RWPE2 (cell line): Measurements from ENCODE around the gene PAX4.

ENCODE experiments used
- ATAC-seq: fragments of 200-7000 bp; cut with Tn5 transposase; 3 replicates; pipeline ENCODE4 v1.9.1; 2021; ENCODE audit warnings: low read depth
- DNase-seq: peaks from one replicate; pipeline ENCODE4 v3.0.0-alpha.2; 2020; ENCODE audit warnings: low spot score
- H3K27ac ChIP-seq: fragments of 450-650 bp; 2 replicates; pipeline ENCODE4 v1.5.1; 2017; ENCODE audit warnings: mild to moderate bottlenecking; ENCODE audit not compliant: poor library complexity, severe bottlenecking
- H3K27me3 ChIP-seq: fragments of 250-450 bp; sonication (Bioruptor Pico); 2 replicates; pipeline ENCODE4 v1.5.1; 2021; ENCODE audit warnings: mild to moderate bottlenecking, moderate library complexity; ENCODE audit not compliant: insufficient read depth, poor library complexity, severe bottlenecking
- H3K36me3 ChIP-seq: fragments of 250-450 bp; sonication (Bioruptor Pico); 2 replicates; pipeline ENCODE4 v1.5.1; 2020; ENCODE audit warnings: low read depth, mild to moderate bottlenecking, moderate library complexity
- H3K4me1 ChIP-seq: fragments of 250-450 bp; sonication (Bioruptor Pico); 2 replicates; pipeline ENCODE4 v1.5.1; 2021; ENCODE audit warnings: mild to moderate bottlenecking, moderate library complexity; ENCODE audit not compliant: insufficient read depth, poor library complexity, severe bottlenecking
- H3K4me3 ChIP-seq: fragments of 250-450 bp; sonication (Bioruptor Pico); 2 replicates; pipeline ENCODE4 v1.5.1; 2021; ENCODE audit warnings: mild to moderate bottlenecking, moderate library complexity; ENCODE audit not compliant: severe bottlenecking
- H3K9me3 ChIP-seq: fragments of 250-450 bp; sonication (Bioruptor Pico); 2 replicates; pipeline ENCODE4 v1.5.1; 2021; ENCODE audit warnings: mild to moderate bottlenecking, moderate library complexity; ENCODE audit not compliant: severe bottlenecking
- TF ChIP-seq, protein P1 (sequence below): fragments of 450-650 bp; IDR thresholded peaks from one replicate; pipeline ENCODE4 v1.5.1; 2017; ENCODE audit warnings: mild to moderate bottlenecking, moderate library complexity; ENCODE audit not compliant: poor library complexity, severe bottlenecking

Gene PAX4

DNA sequence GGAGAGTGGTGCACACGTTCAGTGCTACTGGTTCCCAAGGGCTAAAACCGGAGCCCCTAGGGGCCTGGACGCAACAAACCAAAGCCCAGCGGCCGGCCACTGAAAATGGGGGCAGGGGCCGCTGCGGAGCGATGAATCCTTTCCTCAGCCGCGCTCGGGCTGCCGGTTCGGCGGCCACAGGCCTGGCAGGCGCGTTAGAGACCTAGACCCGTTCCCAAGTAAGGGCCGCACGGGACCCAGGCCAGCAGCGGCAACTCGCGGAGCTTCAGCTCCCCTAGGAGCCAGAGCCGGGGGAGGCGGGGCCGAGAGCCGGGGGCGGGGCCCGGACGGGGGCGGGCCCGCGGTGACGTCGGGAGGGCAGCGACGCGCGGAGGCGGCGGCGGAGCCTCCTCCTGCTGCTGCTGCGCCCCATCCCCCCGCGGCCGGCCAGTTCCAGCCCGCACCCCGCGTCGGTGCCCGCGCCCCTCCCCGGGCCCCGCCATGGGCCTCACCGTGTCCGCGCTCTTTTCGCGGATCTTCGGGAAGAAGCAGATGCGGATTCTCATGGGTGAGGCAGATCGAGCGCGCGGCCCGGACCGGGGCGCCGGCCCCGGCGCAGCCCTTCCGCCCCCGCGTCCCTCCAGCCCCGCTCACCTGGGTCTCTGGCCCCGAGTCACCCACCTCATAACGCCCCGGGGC lies 29.8 kb downstream of the PAX4 start, which contains the start of gene ARF5:
ARF5 (plus strand) TSS at position 393 of the 678 bp plus-strand sequence; CDS start at position 481, 88 bp downstream.
- Histone ChIP-seq H3K27ac (peak within 1 kb of the TSS; percentile 45), H3K4me1 (peaks cover 5% of the 10 kb centered on the region), H3K27me3 (no peaks in the 10 kb centered on the region), H3K9me3 (no peaks in the 10 kb centered on the region), H3K36me3 (peaks cover 25% of the 10 kb centered on the region), H3K4me3 (peak within 1 kb of the TSS; percentile 77)
- peak; percentile 64 for ATAC-seq
- DNase-seq, result no peak
- TF ChIP-seq, protein P1, sequence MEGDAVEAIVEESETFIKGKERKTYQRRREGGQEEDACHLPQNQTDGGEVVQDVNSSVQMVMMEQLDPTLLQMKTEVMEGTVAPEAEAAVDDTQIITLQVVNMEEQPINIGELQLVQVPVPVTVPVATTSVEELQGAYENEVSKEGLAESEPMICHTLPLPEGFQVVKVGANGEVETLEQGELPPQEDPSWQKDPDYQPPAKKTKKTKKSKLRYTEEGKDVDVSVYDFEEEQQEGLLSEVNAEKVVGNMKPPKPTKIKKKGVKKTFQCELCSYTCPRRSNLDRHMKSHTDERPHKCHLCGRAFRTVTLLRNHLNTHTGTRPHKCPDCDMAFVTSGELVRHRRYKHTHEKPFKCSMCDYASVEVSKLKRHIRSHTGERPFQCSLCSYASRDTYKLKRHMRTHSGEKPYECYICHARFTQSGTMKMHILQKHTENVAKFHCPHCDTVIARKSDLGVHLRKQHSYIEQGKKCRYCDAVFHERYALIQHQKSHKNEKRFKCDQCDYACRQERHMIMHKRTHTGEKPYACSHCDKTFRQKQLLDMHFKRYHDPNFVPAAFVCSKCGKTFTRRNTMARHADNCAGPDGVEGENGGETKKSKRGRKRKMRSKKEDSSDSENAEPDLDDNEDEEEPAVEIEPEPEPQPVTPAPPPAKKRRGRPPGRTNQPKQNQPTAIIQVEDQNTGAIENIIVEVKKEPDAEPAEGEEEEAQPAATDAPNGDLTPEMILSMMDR, result no peak

DNA sequence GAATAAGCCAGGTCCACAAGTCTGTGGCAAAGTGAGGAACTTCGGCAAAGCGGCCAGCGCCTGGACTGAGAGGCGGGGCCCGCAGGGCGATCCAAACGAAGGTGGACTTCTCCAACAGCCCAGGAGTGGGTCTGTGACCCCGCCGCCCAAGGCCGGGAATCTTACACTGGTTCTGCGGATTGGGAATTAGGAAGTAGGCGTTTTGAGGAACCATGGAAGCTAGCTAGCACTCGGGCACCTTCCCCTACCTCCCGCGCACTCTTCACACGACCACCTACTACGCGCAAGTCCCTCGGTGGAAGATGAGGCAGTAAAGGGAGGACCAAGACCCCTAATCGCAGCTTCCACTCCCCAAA lies 30.3 kb downstream of the PAX4 start:
- Histone ChIP-seq H3K4me1 (peaks cover 5% of the 10 kb centered on the region), H3K27ac (no peak overlapping the region)
- TF ChIP-seq, protein P1, result no peak

DNA sequence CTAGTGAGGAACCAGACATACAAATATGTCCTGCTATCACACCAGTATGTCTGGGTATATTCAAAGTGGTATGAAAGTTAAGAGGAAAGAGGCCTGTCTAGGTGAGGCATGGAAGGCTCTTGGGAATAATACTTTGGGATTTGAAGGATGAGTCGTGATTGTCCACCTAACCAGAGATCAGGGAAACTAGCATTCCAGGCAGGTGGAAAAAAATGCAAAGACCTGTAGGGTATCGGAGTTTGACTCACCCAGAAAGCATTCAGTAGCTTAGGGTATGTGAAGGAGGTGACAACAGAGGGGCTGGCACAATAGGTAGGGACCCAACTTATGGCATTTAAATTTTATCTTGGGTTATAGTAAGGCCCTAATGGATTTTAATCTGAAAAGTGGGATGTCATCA lies 31.6 kb downstream of the PAX4 start:
- no peak for ATAC-seq
- H3K4me3 ChIP-seq, result no peak overlapping the region
- H3K9me3 ChIP-seq, result no peaks in the 10 kb centered on the region
- no peaks in the 10 kb centered on the region for H3K27me3 ChIP-seq
- H3K4me1 ChIP-seq, result peaks cover 5% of the 10 kb centered on the region
- no peak for DNase-seq
- H3K27ac ChIP-seq, result no peak overlapping the region
- TF ChIP-seq, protein P1, result no peak
- peaks cover 41% of the 10 kb centered on the region for H3K36me3 ChIP-seq

More for the DNA sequence above, 30.3 kb downstream of the PAX4 start:
- Histone ChIP-seq H3K4me3 (peak overlapping the region; percentile 77), H3K27me3 (no peaks in the 10 kb centered on the region), H3K9me3 (no peaks in the 10 kb centered on the region), H3K36me3 (peaks cover 31% of the 10 kb centered on the region)
- ATAC-seq, result no peak
- DNase-seq, result no peak

DNA sequence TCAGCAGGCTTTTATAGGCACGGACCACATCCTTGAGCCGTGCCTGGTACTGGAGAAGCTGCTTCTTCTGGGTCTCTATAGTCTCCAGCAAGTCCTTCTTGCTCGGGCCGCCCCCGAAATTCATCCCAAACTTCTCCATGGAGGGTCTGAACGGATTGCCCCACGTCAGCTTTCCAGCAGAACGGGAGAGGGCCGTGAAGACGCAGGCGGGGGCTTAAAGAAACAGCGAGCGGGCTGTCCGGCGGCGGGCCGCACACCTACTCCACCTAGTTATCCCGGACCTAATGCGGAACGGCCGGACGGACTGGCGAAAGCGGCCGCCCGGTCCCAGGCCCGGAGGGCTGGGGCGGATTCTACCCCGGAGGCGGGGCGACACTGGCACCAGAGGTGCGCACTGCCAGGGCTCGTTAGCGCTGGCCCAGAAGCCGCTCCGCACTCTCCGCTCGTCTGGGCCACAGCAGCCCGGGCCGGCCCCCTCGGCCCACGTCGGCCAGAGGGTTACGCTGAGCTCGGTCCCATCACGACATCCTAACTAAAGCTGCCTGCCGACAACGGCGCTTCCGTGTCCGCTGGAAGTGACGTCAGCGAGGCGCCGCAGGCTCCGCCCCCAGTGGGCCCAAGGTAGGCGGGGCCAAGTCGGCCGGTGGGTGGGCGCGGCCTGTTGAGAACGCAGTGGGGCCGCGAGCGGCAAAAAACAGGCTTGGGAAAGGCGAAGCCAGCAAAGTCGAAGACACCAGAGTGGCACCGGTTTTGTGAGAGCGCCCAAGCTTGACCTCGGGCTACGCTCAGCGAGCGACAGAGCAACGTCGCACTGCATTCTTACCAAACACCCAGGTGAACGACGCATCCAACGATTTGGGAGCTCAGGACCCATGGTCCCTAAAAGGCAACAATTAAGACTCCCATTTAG lies 32.6 kb downstream of the PAX4 start, which contains the start of gene GCC1:
GCC1 (minus strand) TSS at position 553 of the 910 bp plus-strand sequence; CDS start at position 139, 414 bp downstream.
- Histone ChIP-seq H3K4me1 (peaks cover 5% of the 10 kb centered on the region), H3K9me3 (no peaks in the 10 kb centered on the region), H3K36me3 (peaks cover 42% of the 10 kb centered on the region), H3K27me3 (no peaks in the 10 kb centered on the region), H3K27ac (peak within 1 kb of the TSS; percentile 31), H3K4me3 (peak within 1 kb of the TSS; percentile 100)
- peak; percentile 70 for ATAC-seq
- DNase-seq, result peak; percentile 82
- TF ChIP-seq, protein P1, result no peak
